Endothelial cell of umbilical vein (primary cell): Measurements from ENCODE around the gene ZMIZ1. TPM values are rescaled to one million over a fixed set of nuclear protein-coding genes. Genes with fewer than 3 reads are reported as not detected.

ENCODE experiments used
- BruUV-seq: library from RNA; stranded (reverse); fragments of 400-500 nt; replicated peaks from 2 replicates; lab custom pipeline; 2021; lab: Mats Ljungman, UMichigan
- CTCF ChIA-PET: fragments of 300-600, 350-600 bp; sonication (Branson Sonifier 250); formaldehyde crosslinking; loops from one replicate; lab custom pipeline; 2021; ENCODE audit warnings: antibody characterized with exemption, inconsistent platforms; lab: Charles Lee
- POLR2A ChIA-PET: fragments of 300-600, 350-600 bp; sonication (Branson Sonifier 250); formaldehyde crosslinking; loops from one replicate; lab custom pipeline; 2021; ENCODE audit warnings: antibody characterized with exemption, inconsistent platforms; lab: Charles Lee
- DNase-seq: peaks from one replicate; pipeline ENCODE4 v3.0.0-alpha.2; 2011; ENCODE audit warnings: low read depth, low spot score
- FAIRE-seq: peaks from 2 replicates; lab custom pipeline; 2011; peaks lifted over from hg19 to GRCh38; lab: Jason Lieb, UNC
- H2AFZ ChIP-seq: 2 replicates; pipeline ENCODE4 v1.6.0; 2012; ENCODE audit warnings: low read depth, low read length, control low read depth, inconsistent platforms
- H3K27ac ChIP-seq: 2 replicates; pipeline ENCODE4 v1.5.1; 2011; ENCODE audit warnings: low read depth, mild to moderate bottlenecking, control low read depth, low read length, moderate library complexity; ENCODE audit not compliant: insufficient read depth
- H3K27me3 ChIP-seq, 2 experiments: 2 replicates each; pipeline versions ENCODE4 v1.6.0 to v1.6.1; 2011; ENCODE audit warnings: low read length in 2 of 2, mixed read lengths in 1 of 2; ENCODE audit not compliant: control insufficient read depth in 2 of 2, insufficient read depth in 2 of 2
- H3K36me3 ChIP-seq, 2 experiments: 2 replicates in 1 of 2; 3 replicates in 1 of 2; pipeline ENCODE4 v1.5.1; 2011; ENCODE audit warnings: low read length in 2 of 2, mild to moderate bottlenecking in 1 of 2, moderate library complexity in 1 of 2; ENCODE audit not compliant: control insufficient read depth in 2 of 2, insufficient read depth in 2 of 2; ENCODE audit errors: extremely low read depth in 1 of 2
- H3K4me1 ChIP-seq: 3 replicates; pipeline ENCODE4 v1.5.1; 2011; ENCODE audit warnings: mild to moderate bottlenecking, low read length; ENCODE audit not compliant: control insufficient read depth, insufficient read depth; ENCODE audit errors: extremely low read depth
- H3K4me2 ChIP-seq: 2 replicates; pipeline ENCODE4 v1.6.1; 2011; ENCODE audit warnings: low read length, control low read depth, mixed read lengths; ENCODE audit not compliant: insufficient read depth
- H3K4me3 ChIP-seq, 3 experiments: fragments of 200-600 bp in 1 of 3; sonication (generic), shearing (Covaris generic) in 1 of 3; replicated peaks in 1 of 3; 2 replicates each; pipeline ENCODE4 v1.5.1; 2011 to 2016; ENCODE audit warnings: control low read depth in 3 of 3, low read length in 3 of 3, mild to moderate bottlenecking in 2 of 3, inconsistent platforms in 1 of 3, low read depth in 1 of 3, moderate library complexity in 1 of 3; ENCODE audit not compliant: insufficient read depth in 1 of 3
- H3K79me2 ChIP-seq: 2 replicates; pipeline ENCODE4 v1.6.0; 2012; ENCODE audit warnings: low read length, inconsistent platforms; ENCODE audit not compliant: control insufficient read depth, insufficient read depth
- H3K9ac ChIP-seq: replicated peaks from 2 replicates; pipeline ENCODE3; 2011; ENCODE audit warnings: low read length, control low read depth; ENCODE audit not compliant: insufficient read depth; ENCODE audit errors: extremely low read depth
- H3K9me1 ChIP-seq: replicated peaks from 3 replicates; pipeline ENCODE4 v1.6.0; 2011; ENCODE audit warnings: mild to moderate bottlenecking, low read length; ENCODE audit not compliant: control insufficient read depth, insufficient read depth; ENCODE audit errors: extremely low read depth
- H3K9me3 ChIP-seq: replicated peaks from 2 replicates; pipeline ENCODE4 v1.5.1; 2012; ENCODE audit warnings: low read length, inconsistent platforms; ENCODE audit not compliant: control insufficient read depth, insufficient read depth
- H4K20me1 ChIP-seq: replicated peaks from 2 replicates; pipeline ENCODE3; 2011; ENCODE audit warnings: mild to moderate bottlenecking, low read length; ENCODE audit not compliant: control insufficient read depth, insufficient read depth; ENCODE audit errors: extremely low read depth
- CTCF ChIP-seq, 2 donors: IDR thresholded peaks; 1 replicate in 1 of 2; 2 replicates in 1 of 2; pipeline ENCODE4 v1.5.1; 2011; ENCODE audit warnings: low read length in 2 of 2, mild to moderate bottlenecking in 2 of 2, moderate library complexity in 2 of 2, control low read depth in 1 of 2, inconsistent platforms in 1 of 2, low read depth in 1 of 2; ENCODE audit not compliant: insufficient read depth in 1 of 2; ENCODE audit errors: extremely low read depth in 1 of 2
- EZH2 ChIP-seq: IDR thresholded peaks from 2 replicates; pipeline ENCODE4 v1.6.1; 2012; ENCODE audit warnings: borderline replicate concordance, low read depth, mild to moderate bottlenecking, moderate library complexity, low read length, inconsistent platforms; ENCODE audit not compliant: severe bottlenecking
- FOS ChIP-seq: IDR thresholded peaks from 2 replicates; pipeline ENCODE4 v1.6.1; 2011; ENCODE audit warnings: mild to moderate bottlenecking, low read length, moderate library complexity, borderline replicate concordance; ENCODE audit not compliant: insufficient read depth
- GATA2 ChIP-seq: IDR thresholded peaks from 2 replicates; pipeline ENCODE4 v1.7.0; 2011; ENCODE audit warnings: low read depth, mild to moderate bottlenecking, moderate library complexity, mixed read lengths, low read length; ENCODE audit not compliant: insufficient read length, insufficient read depth
- JUN ChIP-seq: IDR thresholded peaks from 2 replicates; pipeline ENCODE4 v1.6.1; 2011; ENCODE audit warnings: borderline replicate concordance, low read depth; ENCODE audit not compliant: insufficient read length, insufficient read depth
- MAX ChIP-seq: IDR thresholded peaks from 2 replicates; pipeline ENCODE4 v1.6.1; 2011; ENCODE audit not compliant: insufficient read depth, insufficient read length
- MYC ChIP-seq: IDR thresholded peaks from one replicate; pipeline ENCODE4 v1.6.1; 2011; ENCODE audit warnings: mild to moderate bottlenecking, low read depth, low read length
- POLR2A ChIP-seq: IDR thresholded peaks from 2 replicates; pipeline ENCODE4 v1.6.1; 2012; ENCODE audit warnings: low read depth, mild to moderate bottlenecking, control low read depth, low read length
- POLR2AphosphoS5 ChIP-seq: IDR thresholded peaks from 2 replicates; pipeline ENCODE4 v1.6.1; 2012; ENCODE audit warnings: low read depth, mild to moderate bottlenecking, control low read depth, low read length, moderate library complexity; ENCODE audit not compliant: insufficient read depth
- dilution Hi-C: fragments of 300-500 bp; cut with MboI; formaldehyde crosslinking; loops from one replicate; pipeline ENCODE4 v1.15.0; 2019; ENCODE audit warnings: low sequenced_read_pairs; ENCODE audit not compliant: extremely low pct_ligation_motif_present
- intact Hi-C: fragments of 100-400 bp; cut with micrococcal nuclease; formaldehyde crosslinking; loops from one replicate; pipeline ENCODE4 v1.10.0; 2022
- polyA plus RNA-seq, 4 experiments: library from polyadenylated mRNA; depleted of rRNA in 3 of 4; stranded (reverse) in 3 of 4; unstranded in 1 of 4; fragments of >200 nt; gene quantifications; 2 replicates each; pipeline versions ENCODE4 v1.2.1 to v1.2.3, GENCODE V29; 2011 to 2012; ENCODE audit warnings: missing spikeins in 1 of 4
- total RNA-seq: library from RNA; stranded (reverse); gene quantifications from 2 replicates; pipeline ENCODE4 v1.2.3, GENCODE V29; 2021

ZMIZ1 gene
- total and polyA plus RNA-seq, 2 donors (not counting 3 experiments of a cell fraction or from before 2014, with no cell fraction given): 12.5 to 46.7 TPM

- Histone ChIP-seq H3K4me3 (no peak overlapping the region), H3K79me2 (no peaks in the 10 kb centered on the region), H3K4me2 (no peak overlapping the region), H3K27ac (no peak overlapping the region), H3K4me1 (no peaks in the 10 kb centered on the region), H3K9me1 (no peaks in the 10 kb centered on the region), H2AFZ (no peak overlapping the region), H3K27me3 (no peaks in the 10 kb centered on the region), H3K9me3 (no peaks in the 10 kb centered on the region), H4K20me1 (no peaks in the 10 kb centered on the region), H3K9ac (no peak overlapping the region), H3K36me3 (no peaks in the 10 kb centered on the region)
- DNase-seq: no peak
- ChIA-PET CTCF (no interaction called here), POLR2A (no interaction called here)
- TF ChIP-seq GATA2: no peak
- no peak for TF ChIP-seq EZH2
- TF ChIP-seq FOS: no peak
- TF ChIP-seq MYC: no peak
- TF ChIP-seq POLR2A: no peak
- dilution Hi-C loops (no loop called here), intact Hi-C loops (no loop called here)
- FAIRE-seq: no peak
- BruUV-seq: no TSS peak
Observed at GRCh38 chr10:79056736-79057391, 11.9 kb upstream of the ZMIZ1 start.

- no peaks in the 10 kb centered on the region for H3K79me2 ChIP-seq
- no peak overlapping the region for H2AFZ ChIP-seq
- H3K27me3 ChIP-seq: no peaks in the 10 kb centered on the region
- no peaks in the 10 kb centered on the region for H3K36me3 ChIP-seq
- POLR2A ChIA-PET: no interaction called here
- intact Hi-C loops: no loop called here
- no peak for FAIRE-seq
- CTCF ChIA-PET: no interaction called here
- TF ChIP-seq POLR2AphosphoS5: no peak
- no peak for TF ChIP-seq JUN
- TF ChIP-seq MAX: no peak
- no peak for TF ChIP-seq CTCF (IDR thresholded peaks at IDR 0.05; ENCODE audit: extremely low read depth in 1 of 2, insufficient read depth in 1 of 2, low read depth in 1 of 2, low read length in 2 of 2)
- no peak for TF ChIP-seq MYC
- TF ChIP-seq GATA2: no peak
- no peak for TF ChIP-seq EZH2
- no peak for TF ChIP-seq FOS
- H3K4me3 ChIP-seq: no peak overlapping the region
- H3K27ac ChIP-seq: no peak overlapping the region
- H4K20me1 ChIP-seq: no peaks in the 10 kb centered on the region
- dilution Hi-C loops: no loop called here
- H3K4me1 ChIP-seq: no peaks in the 10 kb centered on the region
- H3K9me3 ChIP-seq: no peaks in the 10 kb centered on the region
- no peaks in the 10 kb centered on the region for H3K9me1 ChIP-seq
- BruUV-seq: no TSS peak
- no peak overlapping the region for H3K9ac ChIP-seq
- no peak overlapping the region for H3K4me2 ChIP-seq
- DNase-seq: no peak
Observed at GRCh38 chr10:79057481-79058275, 11.1 kb upstream of the ZMIZ1 start.
